Mesendoderm (in vitro differentiated cells): ENCODE data around the gene RARRES1.

Source experiments
- DNase-seq: peaks from one replicate; pipeline ENCODE4 v3.0.0; 2013
- H2AK5ac ChIP-seq: 2 replicates; pipeline ENCODE4 v1.6.1; 2013; ENCODE audit warnings: low read length, inconsistent platforms
- H2BK120ac ChIP-seq: 2 replicates; pipeline ENCODE4 v1.6.1; 2013; ENCODE audit warnings: low read depth, mild to moderate bottlenecking, low read length, moderate library complexity, mixed read lengths
- H2BK15ac ChIP-seq: replicated peaks from 2 replicates; pipeline ENCODE4 v1.6.1; 2013; ENCODE audit warnings: low read depth, mild to moderate bottlenecking, moderate library complexity
- H2BK5ac ChIP-seq: 2 replicates; pipeline ENCODE4 v1.6.1; 2013; ENCODE audit warnings: low read length, inconsistent platforms
- H3K18ac ChIP-seq: 2 replicates; pipeline ENCODE4 v1.6.1; 2013; ENCODE audit warnings: mild to moderate bottlenecking, low read length, mixed read lengths
- H3K23ac ChIP-seq: one replicate; pipeline ENCODE4 v1.6.1; 2013; ENCODE audit warnings: low read length
- H3K27ac ChIP-seq: 2 replicates; pipeline ENCODE4 v1.5.1; 2013; ENCODE audit warnings: low read depth, mild to moderate bottlenecking, inconsistent platforms, low read length, moderate library complexity
- H3K27me3 ChIP-seq: 2 replicates; pipeline ENCODE4 v1.6.1; 2013; ENCODE audit warnings: low read length, control low read depth, mild to moderate bottlenecking, inconsistent platforms; ENCODE audit not compliant: insufficient read depth, poor library complexity
- H3K36me3 ChIP-seq: 2 replicates; pipeline ENCODE4 v1.6.1; 2013; ENCODE audit warnings: low read length, inconsistent platforms; ENCODE audit not compliant: control insufficient read depth, insufficient read depth
- H3K4ac ChIP-seq: one replicate; pipeline ENCODE4 v1.6.1; 2013; ENCODE audit warnings: low read depth, mild to moderate bottlenecking, low read length, moderate library complexity
- H3K4me1 ChIP-seq: 2 replicates; pipeline ENCODE4 v1.6.1; 2013; ENCODE audit warnings: low read depth, low read length, inconsistent platforms; ENCODE audit not compliant: control insufficient read depth
- H3K4me2 ChIP-seq: 2 replicates; pipeline ENCODE4 v1.6.1; 2013; ENCODE audit warnings: low read length
- H3K4me3 ChIP-seq: 2 replicates; pipeline ENCODE4 v1.5.1; 2013; ENCODE audit warnings: mild to moderate bottlenecking, low read length
- H3K56ac ChIP-seq: one replicate; pipeline ENCODE4 v1.6.1; 2013; ENCODE audit warnings: low read length
- H3K79me1 ChIP-seq: 2 replicates; pipeline ENCODE4 v1.6.1; 2013; ENCODE audit warnings: low read length, inconsistent platforms
- H3K79me2 ChIP-seq: 2 replicates; pipeline ENCODE4 v1.6.1; 2013; ENCODE audit warnings: mild to moderate bottlenecking, low read length; ENCODE audit not compliant: control insufficient read depth, insufficient read depth
- H3K9ac ChIP-seq: 2 replicates; pipeline ENCODE4 v1.6.1; 2013; ENCODE audit warnings: low read length, inconsistent platforms
- H4K5ac ChIP-seq: one replicate; pipeline ENCODE4 v1.6.1; 2013; ENCODE audit warnings: low read length
- H4K8ac ChIP-seq: one replicate; pipeline ENCODE4 v1.6.1; 2013; ENCODE audit warnings: low read depth, mild to moderate bottlenecking, control low read depth, low read length, moderate library complexity
- WGBS: extraction: QIAGEN DNeasy Blood & Tissue Kit; methylation state at CpG from one replicate; pipeline ENCODE4 v1.1.7; 2013; ENCODE audit warnings: low lambda C conversion rate, missing lambda C conversion rate; ENCODE audit not compliant: insufficient coverage; ENCODE audit errors: extremely low coverage; 5-methylcytosine and 5-hydroxymethylcytosine counted together

The RARRES1 gene

DNA sequence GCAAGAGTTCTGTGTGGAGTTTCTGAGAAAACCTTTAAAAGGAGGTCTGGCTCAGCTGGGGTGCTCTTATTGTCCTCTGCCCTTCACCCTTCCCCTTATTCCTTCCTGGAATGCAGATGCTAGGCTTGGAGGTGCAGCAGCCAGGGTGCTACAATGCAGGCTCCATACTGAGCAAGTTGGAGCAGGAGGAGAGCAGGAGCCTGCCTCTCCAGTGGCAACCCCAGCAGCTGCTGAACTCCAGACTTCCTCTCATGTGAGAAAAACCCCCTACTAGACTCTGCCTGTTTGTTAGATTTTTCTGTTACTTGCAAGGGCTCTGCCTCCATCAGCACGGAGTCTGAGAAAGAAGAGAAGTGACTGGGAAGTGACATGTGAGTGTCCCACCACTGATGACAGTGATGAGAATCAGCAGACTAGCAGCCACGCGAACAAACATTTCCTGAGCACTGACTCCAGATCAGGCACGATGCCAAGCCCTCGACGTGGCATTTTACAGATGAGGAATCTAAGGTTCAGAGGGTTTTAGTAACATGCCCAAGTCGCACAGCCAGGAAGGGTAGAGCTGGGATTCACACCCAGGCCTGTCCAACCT is 16.1 kb upstream of the RARRES1 start:
- Histone ChIP-seq H3K27ac (no peak overlapping the region), H3K23ac (no peak overlapping the region), H3K18ac (no peak overlapping the region), H3K79me1 (no peaks in the 10 kb centered on the region), H3K9ac (no peak overlapping the region), H3K4me3 (no peak overlapping the region), H2BK120ac (no peak overlapping the region), H3K56ac (no peak overlapping the region), H3K4ac (no peak overlapping the region), H2BK5ac (no peak overlapping the region), H4K5ac (no peak overlapping the region), H3K79me2 (no peaks in the 10 kb centered on the region), H4K8ac (no peak overlapping the region), H2BK15ac (no peak overlapping the region), H2AK5ac (no peak overlapping the region), H3K36me3 (no peaks in the 10 kb centered on the region), H3K4me1 (no peaks in the 10 kb centered on the region), H3K4me2 (no peak overlapping the region), H3K27me3 (no peaks in the 10 kb centered on the region)
- WGBS = no CpG with 5 or more reads among the region's 7 CpGs
- DNase-seq = no peak

DNA sequence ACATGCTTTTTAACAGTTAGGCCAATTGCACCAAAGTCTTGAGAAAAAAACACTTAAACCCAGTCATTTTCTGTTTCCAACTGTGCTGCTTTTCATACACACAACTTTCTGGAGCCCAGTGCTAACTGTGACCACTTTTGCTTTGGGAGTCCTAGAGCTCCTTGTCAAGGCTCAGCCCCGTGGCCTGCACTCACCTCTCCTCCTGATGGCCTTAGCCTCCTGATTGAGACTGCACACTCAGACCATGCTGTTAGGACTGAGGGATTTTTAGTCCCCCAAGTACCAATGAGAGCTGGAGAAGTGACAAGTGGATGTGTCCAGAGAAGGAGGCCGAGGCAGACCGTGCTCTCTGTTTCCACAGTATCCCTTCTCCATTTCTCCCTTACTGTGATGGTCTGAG is 15.2 kb upstream of the RARRES1 start:
- H2AK5ac ChIP-seq = no peak overlapping the region
- H2BK120ac ChIP-seq = no peak overlapping the region
- no peak overlapping the region for H4K5ac ChIP-seq
- no peak overlapping the region for H2BK5ac ChIP-seq
- no peaks in the 10 kb centered on the region for H3K36me3 ChIP-seq
- no peaks in the 10 kb centered on the region for H3K79me2 ChIP-seq
- no peak overlapping the region for H3K27ac ChIP-seq
- no peaks in the 10 kb centered on the region for H3K27me3 ChIP-seq
- H3K56ac ChIP-seq = no peak overlapping the region
- no peaks in the 10 kb centered on the region for H3K4me1 ChIP-seq
- H2BK15ac ChIP-seq = no peak overlapping the region
- no peak for DNase-seq
- no peak overlapping the region for H3K4ac ChIP-seq
- H3K4me3 ChIP-seq = no peak overlapping the region
- H3K23ac ChIP-seq = no peak overlapping the region
- no peak overlapping the region for H3K18ac ChIP-seq
- no peak overlapping the region for H3K9ac ChIP-seq
- H4K8ac ChIP-seq = no peak overlapping the region
- H3K4me2 ChIP-seq = no peak overlapping the region
- no CpG with 5 or more reads among the region's 3 CpGs for WGBS
- no peaks in the 10 kb centered on the region for H3K79me1 ChIP-seq

DNA sequence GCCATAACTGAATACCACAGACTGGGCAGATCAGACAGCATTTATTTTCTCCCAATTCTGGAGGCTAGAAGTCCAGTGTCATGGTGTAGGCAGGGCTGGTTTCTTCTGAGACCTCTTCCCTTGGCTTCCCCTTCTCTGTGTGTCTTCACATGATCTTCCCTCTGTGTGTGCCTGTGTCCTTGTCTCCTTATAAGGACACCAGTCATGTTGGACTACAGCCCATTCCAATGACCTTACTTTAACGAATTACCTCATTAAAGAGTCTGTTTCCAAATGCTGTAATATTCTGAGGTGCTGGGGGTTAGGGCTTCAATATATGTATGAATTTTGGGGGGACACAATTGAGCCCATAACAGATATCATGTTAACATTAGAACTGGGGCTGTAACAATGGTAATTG is 13.3 kb upstream of the RARRES1 start:
- H3K23ac ChIP-seq = no peak overlapping the region
- H3K18ac ChIP-seq = no peak overlapping the region
- H4K8ac ChIP-seq = no peak overlapping the region
- no peaks in the 10 kb centered on the region for H3K27me3 ChIP-seq
- no peak overlapping the region for H3K56ac ChIP-seq
- no peaks in the 10 kb centered on the region for H3K4me1 ChIP-seq
- DNase-seq = no peak
- no peak overlapping the region for H3K4me2 ChIP-seq
- no peak overlapping the region for H3K27ac ChIP-seq
- H2BK15ac ChIP-seq = no peak overlapping the region
- H2BK5ac ChIP-seq = no peak overlapping the region
- H3K4me3 ChIP-seq = no peak overlapping the region
- no peak overlapping the region for H4K5ac ChIP-seq
- H3K79me1 ChIP-seq = no peaks in the 10 kb centered on the region
- WGBS = no CpG with 5 or more reads among the region's 1 CpG
- no peak overlapping the region for H2BK120ac ChIP-seq
- H3K4ac ChIP-seq = no peak overlapping the region
- no peak overlapping the region for H3K9ac ChIP-seq
- no peaks in the 10 kb centered on the region for H3K79me2 ChIP-seq
- H2AK5ac ChIP-seq = no peak overlapping the region
- no peaks in the 10 kb centered on the region for H3K36me3 ChIP-seq

DNA sequence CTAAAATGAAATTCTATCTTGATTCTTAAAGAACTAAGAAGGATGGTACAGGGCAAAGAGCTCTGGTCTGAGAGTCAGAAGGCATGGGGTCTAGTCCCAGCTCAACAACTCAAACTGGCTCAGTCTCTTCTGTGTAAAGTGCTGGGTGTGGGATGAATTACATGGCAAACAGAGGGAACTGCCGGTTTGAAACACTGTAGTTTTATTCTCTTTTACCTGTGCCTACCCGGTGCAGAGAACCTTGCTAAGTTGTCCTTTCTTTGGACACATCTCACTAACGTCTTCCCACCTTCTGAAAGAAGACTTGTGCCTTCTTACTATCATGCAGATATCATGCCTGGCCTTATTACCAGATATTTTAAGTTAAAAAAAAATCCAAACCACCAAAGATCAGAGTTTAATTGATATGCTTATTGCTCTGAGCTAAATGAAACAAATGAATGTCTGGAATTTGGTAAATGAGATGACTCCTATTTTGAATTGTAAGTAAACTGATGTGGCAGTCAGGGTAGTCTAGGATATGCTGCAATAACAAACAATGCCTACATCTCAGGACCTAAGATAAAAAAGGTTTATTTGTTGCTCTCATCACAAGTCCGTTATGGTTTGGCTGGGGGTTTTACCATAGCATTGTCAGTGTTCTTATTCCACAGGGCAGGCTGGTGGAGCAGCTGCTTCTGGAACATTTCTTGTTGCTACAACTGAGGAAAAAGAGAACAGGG is 12.5 kb upstream of the RARRES1 start:
- Histone ChIP-seq H3K4me3 (no peak overlapping the region), H3K79me2 (no peaks in the 10 kb centered on the region), H4K5ac (no peak overlapping the region), H2BK120ac (no peak overlapping the region), H3K18ac (no peak overlapping the region), H3K4me1 (no peaks in the 10 kb centered on the region), H2BK5ac (no peak overlapping the region), H2AK5ac (no peak overlapping the region), H3K27ac (no peak overlapping the region), H3K23ac (no peak overlapping the region), H3K9ac (no peak overlapping the region), H3K36me3 (no peaks in the 10 kb centered on the region), H3K56ac (no peak overlapping the region), H3K79me1 (no peaks in the 10 kb centered on the region), H3K27me3 (no peaks in the 10 kb centered on the region), H2BK15ac (no peak overlapping the region), H3K4me2 (no peak overlapping the region), H3K4ac (no peak overlapping the region), H4K8ac (no peak overlapping the region)
- WGBS = no CpG with 5 or more reads among the region's 4 CpGs
- no peak for DNase-seq

DNA sequence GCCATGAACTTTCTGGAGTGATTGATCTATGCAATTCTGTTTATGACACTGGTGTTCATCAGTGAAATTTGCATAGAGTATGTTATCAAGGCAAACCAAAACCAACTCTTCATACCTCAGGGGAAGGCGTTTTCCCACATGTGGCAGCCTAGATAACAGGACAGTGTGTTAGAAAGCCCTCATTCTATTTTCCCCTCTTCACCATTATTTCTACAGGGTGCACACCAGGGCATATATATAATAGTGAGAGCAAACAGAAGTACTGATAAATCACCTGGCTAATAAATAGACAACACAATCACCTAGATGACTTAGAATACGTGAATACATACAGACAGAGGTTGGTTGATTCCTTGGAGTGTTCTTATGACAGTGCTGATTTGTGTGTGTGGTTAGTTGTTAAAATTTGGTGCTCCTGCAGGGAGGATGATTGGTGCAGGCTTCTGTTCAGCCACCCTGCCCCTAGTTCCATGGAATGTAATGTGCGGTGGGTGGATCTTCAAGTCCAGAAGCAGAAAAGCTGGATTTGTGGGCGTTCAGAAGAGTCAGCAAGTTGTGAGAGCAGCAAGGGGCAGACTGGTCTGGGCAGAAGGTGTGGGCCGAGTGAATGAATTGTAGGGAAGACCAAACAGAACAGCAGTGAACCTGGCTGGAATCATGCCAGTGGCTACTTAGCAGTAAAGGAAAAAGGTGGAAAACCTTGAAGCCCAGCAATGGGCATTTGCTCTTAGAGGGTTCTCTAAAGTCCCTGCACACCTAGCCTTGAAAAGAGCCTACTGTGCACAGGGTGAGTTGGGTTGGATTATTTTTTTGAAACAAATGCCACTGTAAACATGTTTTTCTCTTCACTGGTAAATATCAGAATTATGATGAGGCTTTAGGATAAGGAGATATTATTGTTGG is 11.7 kb upstream of the RARRES1 start:
- no peak overlapping the region for H4K5ac ChIP-seq
- no peak overlapping the region for H3K56ac ChIP-seq
- H3K79me1 ChIP-seq = no peaks in the 10 kb centered on the region
- no peak overlapping the region for H2BK120ac ChIP-seq
- no peak overlapping the region for H3K23ac ChIP-seq
- no peaks in the 10 kb centered on the region for H3K36me3 ChIP-seq
- no peak overlapping the region for H4K8ac ChIP-seq
- no peak overlapping the region for H2BK15ac ChIP-seq
- H3K27me3 ChIP-seq = no peaks in the 10 kb centered on the region
- no peak overlapping the region for H2BK5ac ChIP-seq
- no peak overlapping the region for H3K27ac ChIP-seq
- no peaks in the 10 kb centered on the region for H3K4me1 ChIP-seq
- no peak overlapping the region for H3K4me2 ChIP-seq
- no peak overlapping the region for H2AK5ac ChIP-seq
- H3K4me3 ChIP-seq = no peak overlapping the region
- no peak overlapping the region for H3K9ac ChIP-seq
- no peaks in the 10 kb centered on the region for H3K79me2 ChIP-seq
- no peak overlapping the region for H3K18ac ChIP-seq
- DNase-seq = no peak
- WGBS = no CpG with 5 or more reads among the region's 5 CpGs
- no peak overlapping the region for H3K4ac ChIP-seq
